C4-2B (cell line): ENCODE data around the gene MAP7D1.

Experiments
- ZFX ChIP-seq: fragments of 450-650 bp; IDR thresholded peaks from 2 replicates; pipeline ENCODE4 v1.6.1; 2017
- TF ChIP-seq, protein P1 (sequence below): fragments of 450-650 bp; conservative IDR thresholded peaks from 2 replicates; pipeline ENCODE4 v1.5.1; 2017; ENCODE audit warnings: mild to moderate bottlenecking

DNA sequence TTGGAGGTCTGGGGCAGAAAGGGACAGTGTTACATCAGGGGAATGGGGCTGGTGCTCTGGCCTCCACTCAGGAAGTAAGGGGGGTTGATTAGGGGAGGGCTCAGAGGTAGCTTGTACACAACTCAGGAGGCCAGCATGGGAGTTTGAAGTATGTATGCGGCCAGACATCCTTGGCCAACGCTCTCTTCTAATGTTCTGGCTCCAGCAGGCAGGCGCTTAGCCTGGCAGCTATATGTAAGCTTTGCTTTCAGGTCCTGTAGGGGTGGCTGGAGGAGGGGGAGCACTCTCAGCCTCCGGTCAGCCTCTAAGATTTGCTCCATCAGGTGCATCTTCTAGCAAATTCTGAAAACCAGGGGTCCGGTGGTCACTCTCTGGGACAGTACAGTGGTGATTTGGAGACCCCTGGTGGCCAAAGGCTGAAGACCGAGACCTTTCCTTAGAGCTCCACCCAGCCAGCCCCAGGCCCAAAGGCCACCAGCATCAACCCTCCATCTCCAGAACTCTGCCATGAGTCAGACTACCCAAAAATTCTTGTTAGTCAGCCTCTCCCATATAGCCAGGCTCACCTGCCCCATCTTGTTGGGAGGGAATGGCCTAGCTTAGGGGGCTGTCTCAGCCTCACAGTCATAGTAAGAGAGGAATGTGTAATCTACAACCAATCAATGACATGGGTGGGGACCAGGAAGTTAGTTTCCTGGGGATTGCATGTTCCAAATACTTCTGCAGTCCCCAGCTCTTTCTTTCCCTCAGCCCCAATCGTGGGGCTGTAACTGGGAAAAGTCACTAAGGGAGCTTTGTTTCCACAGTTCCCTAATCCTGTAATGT lies 21.2 kb upstream of the MAP7D1 start:
- TF ChIP-seq, protein P1, sequence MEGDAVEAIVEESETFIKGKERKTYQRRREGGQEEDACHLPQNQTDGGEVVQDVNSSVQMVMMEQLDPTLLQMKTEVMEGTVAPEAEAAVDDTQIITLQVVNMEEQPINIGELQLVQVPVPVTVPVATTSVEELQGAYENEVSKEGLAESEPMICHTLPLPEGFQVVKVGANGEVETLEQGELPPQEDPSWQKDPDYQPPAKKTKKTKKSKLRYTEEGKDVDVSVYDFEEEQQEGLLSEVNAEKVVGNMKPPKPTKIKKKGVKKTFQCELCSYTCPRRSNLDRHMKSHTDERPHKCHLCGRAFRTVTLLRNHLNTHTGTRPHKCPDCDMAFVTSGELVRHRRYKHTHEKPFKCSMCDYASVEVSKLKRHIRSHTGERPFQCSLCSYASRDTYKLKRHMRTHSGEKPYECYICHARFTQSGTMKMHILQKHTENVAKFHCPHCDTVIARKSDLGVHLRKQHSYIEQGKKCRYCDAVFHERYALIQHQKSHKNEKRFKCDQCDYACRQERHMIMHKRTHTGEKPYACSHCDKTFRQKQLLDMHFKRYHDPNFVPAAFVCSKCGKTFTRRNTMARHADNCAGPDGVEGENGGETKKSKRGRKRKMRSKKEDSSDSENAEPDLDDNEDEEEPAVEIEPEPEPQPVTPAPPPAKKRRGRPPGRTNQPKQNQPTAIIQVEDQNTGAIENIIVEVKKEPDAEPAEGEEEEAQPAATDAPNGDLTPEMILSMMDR, result peak; percentile 79
- TF ChIP-seq ZFX, result no peak
